Cerebellar nuclear complex (tissue), 1 donor: ENCODE results near the gene RBL1.
"Not testable (repeated sequence)": the region's sequence is repeated elsewhere in the genome, so short reads cannot be mapped to it uniquely, and the experiment has no call there.

Experiments
- DNase-seq, 2 experiments: peaks; one replicate each; lab custom pipeline; 2025; lab: John Stamatoyannopoulos, UW

Gene RBL1

GRCh38 chr20:37095599-37096414, at the start of gene RBL1:
TSS of gene RBL1 (minus strand) at chr20:37095997. CDS start at chr20:37095928, 69 bp downstream.
- peak in 1 of 2 experiments; percentile 61 for DNase-seq

- DNase-seq: no peak
These were observed 49.1 kb upstream of the RBL1 start for GRCh38 chr20:37144856-37145404.

GRCh38 chr20:37142708-37143107, 46.9 kb upstream of the RBL1 start:
- DNase-seq: no peak

- DNase-seq: no peak
These were observed 41.8 kb upstream of the RBL1 start for GRCh38 chr20:37137547-37137946.

GRCh38 chr20:37133952-37134351, 38.2 kb upstream of the RBL1 start:
- DNase-seq: no peak

- DNase-seq: no peak
These were observed 35.7 kb upstream of the RBL1 start for GRCh38 chr20:37131486-37131885.

GRCh38 chr20:37128803-37129202, 33.0 kb upstream of the RBL1 start:
- DNase-seq: no peak

- DNase-seq: not testable (repeated sequence)
These were observed 30.5 kb upstream of the RBL1 start for GRCh38 chr20:37126290-37126689.

GRCh38 chr20:37123441-37123840, 27.6 kb upstream of the RBL1 start:
- DNase-seq: no peak

- DNase-seq: no peak
These were observed 24.7 kb upstream of the RBL1 start for GRCh38 chr20:37120497-37120896.

GRCh38 chr20:37119356-37120036, 23.7 kb upstream of the RBL1 start:
- no peak for DNase-seq

- DNase-seq: no peak
These were observed 18.2 kb upstream of the RBL1 start for GRCh38 chr20:37114012-37114411.

GRCh38 chr20:37111926-37112455, 16.2 kb upstream of the RBL1 start:
- DNase-seq: no peak

GRCh38 chr20:37108676-37109075, 12.9 kb upstream of the RBL1 start:
- DNase-seq: no peak

GRCh38 chr20:37102571-37102970, 6.8 kb upstream of the RBL1 start:
- DNase-seq: no peak

GRCh38 chr20:37096415-37097041, 731 bp upstream of the RBL1 start:
- DNase-seq: no peak

- no peak for DNase-seq
These were observed 644 bp downstream of the RBL1 start for GRCh38 chr20:37095108-37095598.

- no peak for DNase-seq
These were observed 5.4 kb downstream of the RBL1 start for GRCh38 chr20:37090407-37090806.

- no peak for DNase-seq
These were observed 14.0 kb downstream of the RBL1 start for GRCh38 chr20:37081717-37082289.

- no peak for DNase-seq
These were observed 18.8 kb downstream of the RBL1 start for GRCh38 chr20:37077009-37077408.

GRCh38 chr20:37075932-37076685, 19.7 kb downstream of the RBL1 start:
- DNase-seq: no peak
